HG02678 (cell line): ENCODE results near the gene MICAL2.
A peak's percentile ranks its signal among the peaks of the same experiment; 100 is the strongest.

ENCODE experiments used
- ATAC-seq: cut with Tn5 transposase; IDR thresholded peaks from one replicate; pipeline ENCODE4 v1.9.1; 2021; ENCODE audit warnings: mild to moderate bottlenecking, moderate library complexity; ENCODE audit not compliant: unreplicated experiment

MICAL2 gene

GRCh38 chr11:12224537-12224893 is 114.1 kb downstream of the MICAL2 start:
- ATAC-seq, result peak; percentile 100

- no peak for ATAC-seq
Observed at GRCh38 chr11:12225046-12225739, 114.8 kb downstream of the MICAL2 start.

GRCh38 chr11:12226093-12226492 is 115.7 kb downstream of the MICAL2 start:
- ATAC-seq, result no peak

GRCh38 chr11:12229450-12230229 is 119.2 kb downstream of the MICAL2 start:
- ATAC-seq, result no peak

DNA sequence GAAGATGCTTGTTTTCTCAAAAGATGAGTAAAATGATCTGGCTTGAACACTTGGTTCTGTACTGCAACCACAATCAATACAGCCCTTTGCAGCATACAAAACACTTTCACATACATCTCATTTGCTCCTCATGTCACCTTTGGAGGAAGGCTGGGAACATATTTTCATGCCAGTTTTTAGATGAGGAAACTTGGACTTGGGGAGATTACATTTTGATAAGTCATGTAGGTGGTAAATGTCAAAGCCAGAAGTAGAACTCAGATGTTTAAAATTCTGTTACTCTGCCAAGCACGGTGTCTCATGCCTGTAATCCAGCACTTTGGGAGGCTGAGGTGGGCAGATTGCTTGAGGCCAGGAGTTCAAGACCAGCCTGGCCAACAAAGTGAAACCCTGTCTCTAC is 121.8 kb downstream of the MICAL2 start:
- no peak for ATAC-seq

DNA sequence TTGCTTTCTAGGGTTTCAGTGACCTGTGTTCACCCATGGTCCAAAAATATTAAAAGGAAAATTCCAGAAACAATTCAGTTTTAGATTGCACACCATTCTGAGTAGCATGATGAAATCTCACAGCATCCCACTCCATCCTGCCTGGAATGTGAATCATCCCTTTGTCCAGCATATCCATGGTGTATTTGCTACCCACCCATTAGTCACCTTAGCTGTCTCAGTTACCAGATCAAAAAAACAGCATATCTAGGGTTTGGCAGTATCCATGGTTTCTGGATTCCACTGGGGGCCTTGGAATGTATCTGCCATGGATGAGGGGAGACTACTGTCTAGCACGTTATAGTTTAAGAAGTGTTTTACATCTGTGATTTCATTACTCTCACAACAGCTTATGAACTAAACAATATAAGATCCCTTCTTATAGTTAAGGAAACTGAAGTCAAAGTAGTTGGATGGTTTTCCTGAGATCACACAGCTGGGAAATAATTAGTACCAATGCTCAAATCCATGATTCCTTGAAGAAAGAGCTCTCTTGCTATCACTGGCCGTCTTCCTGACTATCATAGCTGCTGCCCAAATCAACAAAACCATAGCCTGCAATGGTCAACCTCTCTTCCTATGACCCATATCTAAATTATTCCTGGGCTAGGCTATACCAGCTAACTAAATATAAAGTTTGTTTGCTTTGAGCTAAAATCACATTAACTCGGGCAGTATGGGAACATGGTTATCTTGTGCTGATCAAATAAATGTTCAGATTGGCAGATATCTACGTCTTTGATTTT is 122.6 kb downstream of the MICAL2 start:
- no peak for ATAC-seq

DNA sequence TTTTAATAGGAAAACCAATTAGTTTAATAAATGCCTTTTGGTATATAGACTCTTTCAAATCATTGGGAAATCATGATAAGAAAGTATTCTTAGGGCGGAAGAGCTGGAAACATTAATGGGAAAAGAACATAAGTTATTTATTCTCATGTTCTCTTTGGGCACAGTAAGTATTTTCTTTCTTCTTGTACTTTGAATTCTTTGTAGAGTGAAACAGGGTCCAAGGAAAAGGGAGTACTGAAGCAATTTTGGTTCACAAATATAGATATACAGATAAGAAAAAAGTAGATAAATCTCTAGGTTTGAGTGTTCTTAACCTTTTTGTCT is 123.2 kb downstream of the MICAL2 start:
- ATAC-seq, result no peak

- no peak for ATAC-seq
Observed at GRCh38 chr11:12234221-12234620, 123.8 kb downstream of the MICAL2 start.

DNA sequence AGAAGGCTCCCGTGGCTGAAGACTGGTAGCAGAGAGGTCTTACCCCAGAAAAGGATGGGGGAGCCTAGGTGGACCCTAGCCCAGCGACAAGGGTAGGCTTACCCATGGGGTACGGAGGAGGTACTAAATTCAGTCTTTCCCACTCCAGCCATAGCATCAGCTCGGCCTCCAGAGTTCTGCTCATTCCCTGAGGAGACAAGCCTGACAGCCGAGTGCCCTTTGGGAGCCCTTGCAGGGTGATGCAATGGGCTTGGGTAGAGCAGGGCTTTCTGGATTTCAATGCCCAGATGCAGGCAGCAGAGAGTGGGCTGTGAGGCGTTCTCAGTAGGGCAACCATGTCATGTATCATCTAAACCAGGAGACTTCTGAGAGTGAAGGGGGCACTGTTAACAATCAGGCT is 124.7 kb downstream of the MICAL2 start:
- no peak for ATAC-seq

- peak; percentile 16 for ATAC-seq
Observed at GRCh38 chr11:12235553-12235946, 125.2 kb downstream of the MICAL2 start.

DNA sequence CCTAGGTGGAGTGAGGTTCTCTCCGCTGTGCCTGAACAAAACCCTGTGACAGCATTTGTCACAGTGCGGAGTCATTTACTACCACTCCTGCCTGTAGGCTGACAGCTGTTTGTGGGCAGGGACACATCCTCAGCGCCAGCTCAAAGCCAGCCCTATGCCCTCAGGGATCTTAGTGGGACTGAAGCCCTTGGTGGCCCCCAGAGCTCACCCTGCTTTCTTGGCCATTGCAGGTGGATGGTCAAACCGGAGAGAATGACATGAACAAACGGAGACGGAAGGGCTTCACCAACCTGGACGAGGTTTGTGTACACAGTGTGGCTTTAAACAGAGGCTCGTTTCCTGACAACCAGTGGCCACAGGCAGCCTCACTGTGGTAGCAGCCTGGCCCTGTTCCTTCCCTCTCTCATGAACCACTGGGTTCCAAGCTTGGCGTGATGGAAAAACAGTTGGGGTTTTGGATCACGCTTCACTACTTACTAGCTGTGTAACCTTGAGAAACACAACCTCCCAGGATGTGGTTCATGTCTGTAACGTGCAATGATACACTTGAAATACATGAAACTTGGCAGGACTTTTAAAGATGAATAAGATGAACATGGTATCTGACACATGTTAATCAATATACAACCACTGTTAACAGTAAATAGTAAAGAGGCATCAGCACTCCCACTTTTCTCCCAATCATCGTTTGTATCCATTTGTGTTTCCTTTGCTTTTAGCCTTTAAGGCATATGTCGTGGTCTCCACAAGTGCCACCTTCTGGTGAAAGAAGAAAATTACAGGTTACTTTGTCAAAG is 125.8 kb downstream of the MICAL2 start:
- ATAC-seq, result peak; percentile 77

- ATAC-seq, result no peak
Observed at GRCh38 chr11:12236744-12237101, 126.3 kb downstream of the MICAL2 start.

DNA sequence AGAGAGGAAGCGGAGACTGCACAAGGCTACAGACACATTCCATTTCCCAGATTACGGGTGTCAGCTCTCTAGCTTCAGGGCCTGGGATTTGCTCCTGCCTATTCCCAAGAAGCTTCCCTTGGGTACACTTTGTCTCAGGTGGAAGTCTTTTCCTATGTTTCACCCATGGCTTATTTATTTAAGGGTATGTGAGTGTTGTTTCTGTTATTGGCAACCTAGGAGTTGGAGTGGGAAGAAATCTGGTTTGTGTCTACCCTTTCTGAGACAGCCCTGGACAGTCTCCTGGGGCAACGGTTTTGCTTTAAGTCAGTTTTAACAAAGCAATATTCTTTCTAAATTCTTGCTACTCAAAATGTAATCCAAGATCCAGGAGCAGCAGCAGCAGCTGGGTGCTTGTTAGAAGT is 127.0 kb downstream of the MICAL2 start:
- ATAC-seq, result no peak

GRCh38 chr11:12238420-12238819 is 128.0 kb downstream of the MICAL2 start:
- no peak for ATAC-seq

- ATAC-seq, result no peak
Observed at GRCh38 chr11:12239396-12239795, 129.0 kb downstream of the MICAL2 start.

DNA sequence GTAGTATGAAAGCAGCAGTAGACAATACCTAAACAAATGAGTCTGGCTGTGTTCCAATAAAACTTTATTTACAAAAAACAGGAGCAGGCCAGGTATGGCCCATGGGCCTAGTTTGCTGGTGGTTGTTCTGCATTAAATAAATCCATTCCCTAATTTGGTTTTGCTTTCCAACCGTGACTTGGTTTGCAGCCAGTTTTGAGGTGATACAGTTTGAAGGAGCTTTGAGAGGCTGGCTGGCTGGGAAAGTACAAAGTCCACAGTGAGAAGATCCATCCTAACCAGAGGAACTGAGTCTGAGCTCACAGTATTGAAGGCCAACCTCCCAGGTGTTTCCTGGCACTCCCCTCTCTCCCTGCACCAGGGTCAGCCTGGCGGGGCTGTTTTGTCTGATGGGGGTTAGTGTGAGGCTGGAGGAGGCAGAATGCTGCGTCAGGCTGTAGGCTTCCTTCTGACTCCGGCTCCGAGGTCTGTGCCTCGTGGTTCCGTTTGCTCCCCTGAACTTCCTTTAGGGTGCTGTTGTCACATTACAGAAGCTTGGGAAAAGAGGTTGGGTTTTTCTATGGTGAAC is 129.5 kb downstream of the MICAL2 start:
- ATAC-seq, result no peak

GRCh38 chr11:12240677-12241076 is 130.3 kb downstream of the MICAL2 start:
- no peak for ATAC-seq

GRCh38 chr11:12241401-12241800 is 131.0 kb downstream of the MICAL2 start:
- ATAC-seq, result no peak

- ATAC-seq, result no peak
Observed at GRCh38 chr11:12241971-12242672, 131.7 kb downstream of the MICAL2 start.

- ATAC-seq, result no peak
Observed at GRCh38 chr11:12242966-12243365, 132.6 kb downstream of the MICAL2 start.
